GM12878 (cell line): ENCODE data around the gene ASIC3.

Source experiments
- EP300 ChIP-seq, 2 experiments: fragments of 150-350 bp in 1 of 2; IDR thresholded peaks; 2 replicates each; pipeline ENCODE4 v1.6.1; 2011 to 2012; ENCODE audit warnings: low read depth in 2 of 2, low read length in 2 of 2, borderline replicate concordance in 1 of 2, improper control_type of control experiment in 1 of 2, inconsistent platforms in 1 of 2; ENCODE audit not compliant: control insufficient read depth in 1 of 2
- FOS ChIP-seq: IDR thresholded peaks from 3 replicates; pipeline ENCODE4 v1.6.1; 2011; ENCODE audit warnings: borderline replicate concordance; ENCODE audit not compliant: insufficient read length; ENCODE audit errors: extremely low read depth
- YY1 ChIP-seq: IDR thresholded peaks from 2 replicates; pipeline ENCODE4 v1.6.1; 2011; ENCODE audit warnings: low read depth, mild to moderate bottlenecking, low read length
- TF ChIP-seq, protein P1 (sequence below): fragments of 450-650 bp; formaldehyde crosslinking; IDR thresholded peaks from 2 replicates; pipeline ENCODE4 v1.5.0; 2022; ENCODE audit warnings: mild to moderate bottlenecking, missing genetic modification characterization
- TF ChIP-seq, protein P2 (sequence below), 3 experiments: IDR thresholded peaks in 2 of 3; conservative IDR thresholded peaks in 1 of 3; 2 replicates each; pipeline ENCODE4 v1.5.1; 2011; ENCODE audit warnings: low read depth in 3 of 3, low read length in 3 of 3, mild to moderate bottlenecking in 3 of 3, control low read depth in 2 of 3, moderate library complexity in 2 of 3, inconsistent platforms in 1 of 3, mixed read lengths in 1 of 3; ENCODE audit not compliant: control insufficient read depth in 2 of 3, insufficient read depth in 1 of 3; ENCODE audit errors: extremely low read depth in 1 of 3
- TF ChIP-seq, protein P3 (sequence below): fragments of 450-650 bp; IDR thresholded peaks from 2 replicates; pipeline ENCODE4 v1.6.1; 2018; ENCODE audit warnings: borderline replicate concordance, mild to moderate bottlenecking; ENCODE audit not compliant: partially characterized antibody
- TF ChIP-seq, protein P4 (sequence below): IDR thresholded peaks from 2 replicates; pipeline ENCODE4 v1.6.1; 2012; ENCODE audit warnings: mild to moderate bottlenecking, low read depth, low read length

DNA sequence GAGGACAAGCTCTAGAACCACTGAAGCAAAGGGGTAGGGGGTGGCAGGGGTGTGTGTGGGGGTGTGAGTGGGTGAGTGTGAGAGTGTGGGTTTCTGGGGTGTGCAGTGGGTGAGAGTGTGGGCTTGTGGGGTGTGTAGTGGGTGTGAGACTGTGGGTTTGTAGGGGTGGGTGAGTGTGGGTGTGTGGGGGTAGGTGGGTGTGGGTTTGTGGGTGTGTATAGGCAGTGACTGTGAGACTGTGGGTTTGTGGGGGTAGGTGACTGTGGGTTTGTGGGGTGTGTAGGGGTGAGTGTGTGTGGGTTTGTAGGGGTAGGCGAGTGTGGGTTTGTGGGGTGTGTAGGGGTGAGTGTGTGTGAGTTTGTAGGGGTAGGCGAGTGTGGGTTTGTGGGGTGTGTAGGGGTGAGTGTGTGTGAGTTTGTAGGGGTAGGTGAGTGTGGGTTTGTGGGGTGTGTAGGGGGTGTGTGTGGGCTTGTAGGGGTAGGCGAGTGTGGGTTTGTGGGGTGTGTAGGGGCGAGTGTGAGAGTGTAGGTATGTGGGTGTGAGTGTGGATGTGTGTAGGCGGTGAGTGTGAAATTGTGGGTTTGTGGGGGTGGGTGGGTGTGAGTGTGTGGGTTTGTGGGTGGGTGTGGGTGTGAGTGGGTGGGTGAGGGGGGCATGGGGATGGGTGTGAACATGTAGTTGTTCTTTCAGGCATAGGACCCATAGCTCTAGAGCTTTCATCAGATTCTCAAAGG, 48.7 kb upstream of the ASIC3 start:
- TF ChIP-seq, protein P1, sequence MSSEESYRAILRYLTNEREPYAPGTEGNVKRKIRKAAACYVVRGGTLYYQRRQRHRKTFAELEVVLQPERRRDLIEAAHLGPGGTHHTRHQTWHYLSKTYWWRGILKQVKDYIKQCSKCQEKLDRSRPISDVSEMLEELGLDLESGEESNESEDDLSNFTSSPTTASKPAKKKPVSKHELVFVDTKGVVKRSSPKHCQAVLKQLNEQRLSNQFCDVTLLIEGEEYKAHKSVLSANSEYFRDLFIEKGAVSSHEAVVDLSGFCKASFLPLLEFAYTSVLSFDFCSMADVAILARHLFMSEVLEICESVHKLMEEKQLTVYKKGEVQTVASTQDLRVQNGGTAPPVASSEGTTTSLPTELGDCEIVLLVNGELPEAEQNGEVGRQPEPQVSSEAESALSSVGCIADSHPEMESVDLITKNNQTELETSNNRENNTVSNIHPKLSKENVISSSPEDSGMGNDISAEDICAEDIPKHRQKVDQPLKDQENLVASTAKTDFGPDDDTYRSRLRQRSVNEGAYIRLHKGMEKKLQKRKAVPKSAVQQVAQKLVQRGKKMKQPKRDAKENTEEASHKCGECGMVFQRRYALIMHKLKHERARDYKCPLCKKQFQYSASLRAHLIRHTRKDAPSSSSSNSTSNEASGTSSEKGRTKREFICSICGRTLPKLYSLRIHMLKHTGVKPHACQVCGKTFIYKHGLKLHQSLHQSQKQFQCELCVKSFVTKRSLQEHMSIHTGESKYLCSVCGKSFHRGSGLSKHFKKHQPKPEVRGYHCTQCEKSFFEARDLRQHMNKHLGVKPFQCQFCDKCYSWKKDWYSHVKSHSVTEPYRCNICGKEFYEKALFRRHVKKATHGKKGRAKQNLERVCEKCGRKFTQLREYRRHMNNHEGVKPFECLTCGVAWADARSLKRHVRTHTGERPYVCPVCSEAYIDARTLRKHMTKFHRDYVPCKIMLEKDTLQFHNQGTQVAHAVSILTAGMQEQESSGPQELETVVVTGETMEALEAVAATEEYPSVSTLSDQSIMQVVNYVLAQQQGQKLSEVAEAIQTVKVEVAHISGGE (CRISPR knock-in tag) = no peak
- TF ChIP-seq EP300 (IDR thresholded peaks at IDR 0.05; ENCODE audit: borderline replicate concordance in 1 of 2, control insufficient read depth in 1 of 2, low read depth in 2 of 2, low read length in 2 of 2) (no peak), YY1 (no peak), FOS (no peak)
- TF ChIP-seq, protein P2, sequence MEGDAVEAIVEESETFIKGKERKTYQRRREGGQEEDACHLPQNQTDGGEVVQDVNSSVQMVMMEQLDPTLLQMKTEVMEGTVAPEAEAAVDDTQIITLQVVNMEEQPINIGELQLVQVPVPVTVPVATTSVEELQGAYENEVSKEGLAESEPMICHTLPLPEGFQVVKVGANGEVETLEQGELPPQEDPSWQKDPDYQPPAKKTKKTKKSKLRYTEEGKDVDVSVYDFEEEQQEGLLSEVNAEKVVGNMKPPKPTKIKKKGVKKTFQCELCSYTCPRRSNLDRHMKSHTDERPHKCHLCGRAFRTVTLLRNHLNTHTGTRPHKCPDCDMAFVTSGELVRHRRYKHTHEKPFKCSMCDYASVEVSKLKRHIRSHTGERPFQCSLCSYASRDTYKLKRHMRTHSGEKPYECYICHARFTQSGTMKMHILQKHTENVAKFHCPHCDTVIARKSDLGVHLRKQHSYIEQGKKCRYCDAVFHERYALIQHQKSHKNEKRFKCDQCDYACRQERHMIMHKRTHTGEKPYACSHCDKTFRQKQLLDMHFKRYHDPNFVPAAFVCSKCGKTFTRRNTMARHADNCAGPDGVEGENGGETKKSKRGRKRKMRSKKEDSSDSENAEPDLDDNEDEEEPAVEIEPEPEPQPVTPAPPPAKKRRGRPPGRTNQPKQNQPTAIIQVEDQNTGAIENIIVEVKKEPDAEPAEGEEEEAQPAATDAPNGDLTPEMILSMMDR (IDR thresholded peaks at IDR 0.05 in 2 of 3, conservative IDR thresholded peaks at IDR 0.05 in 1 of 3; ENCODE audit: control insufficient read depth in 2 of 3, extremely low read depth in 1 of 3, insufficient read depth in 1 of 3, low read depth in 3 of 3, low read length in 3 of 3) = no peak
- TF ChIP-seq, protein P3, sequence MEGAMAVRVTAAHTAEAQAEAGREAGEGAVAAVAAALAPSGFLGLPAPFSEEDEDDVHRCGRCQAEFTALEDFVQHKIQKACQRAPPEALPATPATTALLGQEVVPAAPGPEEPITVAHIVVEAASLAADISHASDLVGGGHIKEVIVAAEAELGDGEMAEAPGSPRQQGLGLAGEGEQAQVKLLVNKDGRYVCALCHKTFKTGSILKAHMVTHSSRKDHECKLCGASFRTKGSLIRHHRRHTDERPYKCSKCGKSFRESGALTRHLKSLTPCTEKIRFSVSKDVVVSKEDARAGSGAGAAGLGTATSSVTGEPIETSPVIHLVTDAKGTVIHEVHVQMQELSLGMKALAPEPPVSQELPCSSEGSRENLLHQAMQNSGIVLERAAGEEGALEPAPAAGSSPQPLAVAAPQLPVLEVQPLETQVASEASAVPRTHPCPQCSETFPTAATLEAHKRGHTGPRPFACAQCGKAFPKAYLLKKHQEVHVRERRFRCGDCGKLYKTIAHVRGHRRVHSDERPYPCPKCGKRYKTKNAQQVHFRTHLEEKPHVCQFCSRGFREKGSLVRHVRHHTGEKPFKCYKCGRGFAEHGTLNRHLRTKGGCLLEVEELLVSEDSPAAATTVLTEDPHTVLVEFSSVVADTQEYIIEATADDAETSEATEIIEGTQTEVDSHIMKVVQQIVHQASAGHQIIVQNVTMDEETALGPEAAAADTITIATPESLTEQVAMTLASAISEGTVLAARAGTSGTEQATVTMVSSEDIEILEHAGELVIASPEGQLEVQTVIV = no peak
- TF ChIP-seq, protein P4, sequence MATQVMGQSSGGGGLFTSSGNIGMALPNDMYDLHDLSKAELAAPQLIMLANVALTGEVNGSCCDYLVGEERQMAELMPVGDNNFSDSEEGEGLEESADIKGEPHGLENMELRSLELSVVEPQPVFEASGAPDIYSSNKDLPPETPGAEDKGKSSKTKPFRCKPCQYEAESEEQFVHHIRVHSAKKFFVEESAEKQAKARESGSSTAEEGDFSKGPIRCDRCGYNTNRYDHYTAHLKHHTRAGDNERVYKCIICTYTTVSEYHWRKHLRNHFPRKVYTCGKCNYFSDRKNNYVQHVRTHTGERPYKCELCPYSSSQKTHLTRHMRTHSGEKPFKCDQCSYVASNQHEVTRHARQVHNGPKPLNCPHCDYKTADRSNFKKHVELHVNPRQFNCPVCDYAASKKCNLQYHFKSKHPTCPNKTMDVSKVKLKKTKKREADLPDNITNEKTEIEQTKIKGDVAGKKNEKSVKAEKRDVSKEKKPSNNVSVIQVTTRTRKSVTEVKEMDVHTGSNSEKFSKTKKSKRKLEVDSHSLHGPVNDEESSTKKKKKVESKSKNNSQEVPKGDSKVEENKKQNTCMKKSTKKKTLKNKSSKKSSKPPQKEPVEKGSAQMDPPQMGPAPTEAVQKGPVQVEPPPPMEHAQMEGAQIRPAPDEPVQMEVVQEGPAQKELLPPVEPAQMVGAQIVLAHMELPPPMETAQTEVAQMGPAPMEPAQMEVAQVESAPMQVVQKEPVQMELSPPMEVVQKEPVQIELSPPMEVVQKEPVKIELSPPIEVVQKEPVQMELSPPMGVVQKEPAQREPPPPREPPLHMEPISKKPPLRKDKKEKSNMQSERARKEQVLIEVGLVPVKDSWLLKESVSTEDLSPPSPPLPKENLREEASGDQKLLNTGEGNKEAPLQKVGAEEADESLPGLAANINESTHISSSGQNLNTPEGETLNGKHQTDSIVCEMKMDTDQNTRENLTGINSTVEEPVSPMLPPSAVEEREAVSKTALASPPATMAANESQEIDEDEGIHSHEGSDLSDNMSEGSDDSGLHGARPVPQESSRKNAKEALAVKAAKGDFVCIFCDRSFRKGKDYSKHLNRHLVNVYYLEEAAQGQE = no peak
